ENCODE data around the gene KLHL6. TPM values are rescaled to one million over a fixed set of nuclear protein-coding genes. Genes with fewer than 3 reads are reported as not detected.
A peak's percentile ranks its signal among the peaks of the same experiment; 100 is the strongest.

Gene KLHL6
- total RNA-seq, 4 donors from 2014 or later, result 2.1 to 4.5 (median 3.0) TPM

GRCh38 chr3:183439515-183439914, 116.0 kb downstream of the KLHL6 start:
- Histone ChIP-seq H3K36me3 (no peaks in the 10 kb centered on the region), H3K4me1 (no peaks in the 10 kb centered on the region), H3K9me3 (peaks cover 0 to 17% (median 3%) of the 10 kb centered on the region in 4 donors), H3K4me3 (no peak overlapping the region), H3K27me3 (no peaks in the 10 kb centered on the region), H3K27ac (no peak overlapping the region)
- no peak for DNase-seq (ENCODE audit: low spot score in 2 of 2)
- WGBS, 2 donors, result 76 to 77% methylated on average over 3 of the region's 3 CpGs
- no peak for TF ChIP-seq EP300 (IDR thresholded peaks at IDR 0.05)
- TF ChIP-seq POLR2A (IDR thresholded peaks at IDR 0.05), result no peak
- no peak for TF ChIP-seq CTCF (IDR thresholded peaks at IDR 0.05)

GRCh38 chr3:183438735-183439134, 116.8 kb downstream of the KLHL6 start:
- no peak for DNase-seq (ENCODE audit: low spot score in 2 of 2)
- 95 to 100% methylated on average over 1 of the region's 1 CpG for WGBS, 2 donors

GRCh38 chr3:183437666-183438564, 117.6 kb downstream of the KLHL6 start:
- H3K27me3 ChIP-seq, result no peaks in the 10 kb centered on the region
- H3K36me3 ChIP-seq, result no peaks in the 10 kb centered on the region
- no peak overlapping the region for H3K4me3 ChIP-seq
- H3K4me1 ChIP-seq, result no peaks in the 10 kb centered on the region
- peaks cover 0 to 7% (median under 1%) of the 10 kb centered on the region in 4 donors for H3K9me3 ChIP-seq
- WGBS, 2 donors, result 81 to 88% methylated on average over 6 of the region's 6 CpGs
- DNase-seq (ENCODE audit: low spot score in 2 of 2), result no peak
- no peak for TF ChIP-seq CTCF (IDR thresholded peaks at IDR 0.05)
- TF ChIP-seq EP300 (IDR thresholded peaks at IDR 0.05), result no peak
- TF ChIP-seq POLR2A (IDR thresholded peaks at IDR 0.05), result no peak
- H3K27ac ChIP-seq, result no peak overlapping the region

More at GRCh38 chr3:183438735-183439134, 116.8 kb downstream of the KLHL6 start:
- no peaks in the 10 kb centered on the region for H3K27me3 ChIP-seq
- H3K27ac ChIP-seq, result no peak overlapping the region
- H3K4me3 ChIP-seq, result no peak overlapping the region
- no peaks in the 10 kb centered on the region for H3K36me3 ChIP-seq
- peaks cover 0 to 14% (median 3%) of the 10 kb centered on the region in 4 donors for H3K9me3 ChIP-seq
- no peak for TF ChIP-seq POLR2A (IDR thresholded peaks at IDR 0.05)
- TF ChIP-seq EP300 (IDR thresholded peaks at IDR 0.05), result no peak
- no peak for TF ChIP-seq CTCF (IDR thresholded peaks at IDR 0.05)
- no peaks in the 10 kb centered on the region for H3K4me1 ChIP-seq

Small RNAs within 50 kb of the gene (small RNA-seq; reads per million reads assigned to genes)
- gene RF00092 (not detected), gene RF00394 (not detected), gene RF01241 (not detected), gene SNORA63D (7.0 reads per million, percentile 87 among the genes with 10 or more reads in this experiment)

Other genes starting within 250 kb of the KLHL6 start
- 10 to 100 TPM in 1 of 4 donors, 1 to 10 TPM in 2, under 1 TPM in 1; 0.90 to 24.9 (median 1.8) TPM for gene MCF2L2, start 127.1 kb downstream of the KLHL6 start, total RNA-seq
- gene KLHL24, start 79.9 kb upstream of the KLHL6 start, total RNA-seq, result 100 to 1,000 TPM in 1 of 4 donors, 10 to 100 TPM in 3; 42.6 to 125 (median 92.5) TPM
- 10 to 100 TPM; 26.7 to 45.0 (median 27.8) TPM for gene YEATS2, start 142.1 kb upstream of the KLHL6 start, total RNA-seq

Measured in tibial nerve (tissue), 4 donors.